Ascending aorta (tissue), 2 donors: Measurements from ENCODE around the gene SULT4A1. TPM values are rescaled to one million over a fixed set of nuclear protein-coding genes. Genes with fewer than 3 reads are reported as not detected.

Source experiments
- DNase-seq, 2 donors: peaks; one replicate each; pipeline ENCODE4 v3.0.0-alpha.2; 2019; ENCODE audit warnings: low spot score in 2 of 2
- H3K27ac ChIP-seq, 2 donors: fragments of 200-600 bp; sonication (generic); one replicate each; pipeline ENCODE4 v1.5.1; 2016 to 2017; ENCODE audit warnings: mild to moderate bottlenecking in 1 of 2
- H3K27me3 ChIP-seq: fragments of 200-600 bp; sonication (generic); one replicate; pipeline ENCODE4 v1.5.1; 2017
- H3K36me3 ChIP-seq, 2 donors: fragments of 200-600 bp; sonication (generic); one replicate each; pipeline ENCODE4 v1.5.1; 2016
- H3K4me1 ChIP-seq, 2 donors: fragments of 200-600 bp; sonication (generic); one replicate each; pipeline ENCODE4 v1.5.1; 2016 to 2017; ENCODE audit warnings: mild to moderate bottlenecking in 1 of 2
- H3K4me3 ChIP-seq, 2 donors: fragments of 200-600 bp; sonication (generic); one replicate each; pipeline ENCODE4 v1.5.1; 2016 to 2017; ENCODE audit warnings: mild to moderate bottlenecking in 1 of 2
- H3K9me3 ChIP-seq, 2 donors: fragments of 200-600 bp; sonication (generic); one replicate each; pipeline ENCODE4 v1.5.1; 2016
- intact Hi-C: fragments of 100-400 bp; cut with DNase I; formaldehyde crosslinking; loops from one replicate; pipeline ENCODE4 v1.15.1; 2023
- total RNA-seq: library from RNA; depleted of rRNA; stranded (reverse); fragments of >200 nt; gene quantifications from one replicate; pipeline ENCODE4 v1.1.0, GENCODE V29; 2016
- TF ChIP-seq, protein P1 (sequence below), 3 experiments: fragments of 200-600 bp in 2 of 3; fragments of 450-650 bp in 1 of 3; sonication (generic) in 2 of 3; IDR thresholded peaks; one replicate each; pipeline ENCODE4 v1.5.1; 2016 to 2019; ENCODE audit warnings: antibody characterized with exemption in 3 of 3, mild to moderate bottlenecking in 1 of 3, moderate library complexity in 1 of 3

SULT4A1 gene
- total RNA-seq, 1 donor from 2014 or later: not detected

DNA sequence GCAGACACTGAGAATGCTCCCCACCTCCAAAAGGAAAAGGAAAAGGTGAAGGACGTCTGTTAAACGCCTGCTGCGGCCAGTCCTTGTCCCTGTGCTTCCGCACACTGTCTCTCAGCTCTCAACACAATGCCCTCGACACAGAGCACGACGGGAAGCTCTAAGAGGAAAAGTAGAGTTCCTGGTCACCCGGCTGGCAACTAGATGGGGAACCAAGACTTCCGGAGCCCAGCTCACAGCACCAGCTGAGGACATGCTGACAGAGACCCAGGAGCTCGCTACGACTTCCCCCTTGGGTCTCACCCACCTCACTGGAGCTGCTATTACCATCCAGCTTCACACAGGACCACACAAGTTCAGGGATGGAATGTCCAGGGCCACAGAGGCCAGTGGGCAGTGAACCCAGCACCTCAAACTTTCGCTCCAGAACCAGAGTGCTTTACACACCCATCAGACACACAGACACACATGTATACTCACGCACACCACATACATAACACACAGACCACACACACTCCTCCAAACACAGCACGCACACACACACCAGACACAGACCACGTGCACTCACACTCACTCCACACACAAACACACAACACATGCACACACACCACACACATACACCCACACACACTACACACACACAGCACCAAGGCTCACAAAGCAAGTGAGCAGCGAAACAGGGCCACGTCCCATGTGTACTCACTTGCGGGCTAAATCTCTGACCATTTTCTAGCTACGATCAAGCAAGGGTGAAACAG, 9.6 kb downstream of the SULT4A1 start:
- Histone ChIP-seq H3K27ac (no peak overlapping the region), H3K4me3 (no peak overlapping the region), H3K27me3 (no peaks in the 10 kb centered on the region), H3K9me3 (peaks cover 0 to 7% of the 10 kb centered on the region in 2 donors), H3K4me1 (no peaks in the 10 kb centered on the region), H3K36me3 (no peaks in the 10 kb centered on the region)
- intact Hi-C loops: no loop called here
- DNase-seq: peak in 1 of 2 donors; percentile 62
- TF ChIP-seq, protein P1, sequence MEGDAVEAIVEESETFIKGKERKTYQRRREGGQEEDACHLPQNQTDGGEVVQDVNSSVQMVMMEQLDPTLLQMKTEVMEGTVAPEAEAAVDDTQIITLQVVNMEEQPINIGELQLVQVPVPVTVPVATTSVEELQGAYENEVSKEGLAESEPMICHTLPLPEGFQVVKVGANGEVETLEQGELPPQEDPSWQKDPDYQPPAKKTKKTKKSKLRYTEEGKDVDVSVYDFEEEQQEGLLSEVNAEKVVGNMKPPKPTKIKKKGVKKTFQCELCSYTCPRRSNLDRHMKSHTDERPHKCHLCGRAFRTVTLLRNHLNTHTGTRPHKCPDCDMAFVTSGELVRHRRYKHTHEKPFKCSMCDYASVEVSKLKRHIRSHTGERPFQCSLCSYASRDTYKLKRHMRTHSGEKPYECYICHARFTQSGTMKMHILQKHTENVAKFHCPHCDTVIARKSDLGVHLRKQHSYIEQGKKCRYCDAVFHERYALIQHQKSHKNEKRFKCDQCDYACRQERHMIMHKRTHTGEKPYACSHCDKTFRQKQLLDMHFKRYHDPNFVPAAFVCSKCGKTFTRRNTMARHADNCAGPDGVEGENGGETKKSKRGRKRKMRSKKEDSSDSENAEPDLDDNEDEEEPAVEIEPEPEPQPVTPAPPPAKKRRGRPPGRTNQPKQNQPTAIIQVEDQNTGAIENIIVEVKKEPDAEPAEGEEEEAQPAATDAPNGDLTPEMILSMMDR (IDR thresholded peaks at IDR 0.05): no peak

DNA sequence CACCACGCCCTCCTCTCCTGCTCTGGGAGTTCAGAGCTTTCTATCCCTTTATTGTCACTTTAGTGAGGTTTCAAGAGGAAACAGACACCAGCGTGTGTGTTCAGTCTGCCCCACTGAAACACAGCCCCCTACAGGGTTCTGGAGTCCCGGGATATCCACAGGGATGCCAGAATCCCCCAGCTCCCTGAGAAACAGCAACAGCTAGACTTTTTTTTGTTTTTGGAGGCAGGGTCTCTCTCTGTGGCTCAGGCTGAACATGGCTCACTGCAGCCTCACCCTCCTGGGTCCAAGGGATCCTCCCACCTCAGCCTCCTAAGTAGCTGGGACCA, 10.4 kb downstream of the SULT4A1 start:
- Histone ChIP-seq H3K4me1 (no peaks in the 10 kb centered on the region), H3K27ac (no peak overlapping the region), H3K36me3 (no peaks in the 10 kb centered on the region), H3K4me3 (no peak overlapping the region), H3K9me3 (peaks cover 0 to 7% of the 10 kb centered on the region in 2 donors), H3K27me3 (no peaks in the 10 kb centered on the region)
- DNase-seq: peak in 1 of 2 donors; percentile 9
- intact Hi-C loops: no loop called here
- TF ChIP-seq, protein P1 (IDR thresholded peaks at IDR 0.05): no peak

DNA sequence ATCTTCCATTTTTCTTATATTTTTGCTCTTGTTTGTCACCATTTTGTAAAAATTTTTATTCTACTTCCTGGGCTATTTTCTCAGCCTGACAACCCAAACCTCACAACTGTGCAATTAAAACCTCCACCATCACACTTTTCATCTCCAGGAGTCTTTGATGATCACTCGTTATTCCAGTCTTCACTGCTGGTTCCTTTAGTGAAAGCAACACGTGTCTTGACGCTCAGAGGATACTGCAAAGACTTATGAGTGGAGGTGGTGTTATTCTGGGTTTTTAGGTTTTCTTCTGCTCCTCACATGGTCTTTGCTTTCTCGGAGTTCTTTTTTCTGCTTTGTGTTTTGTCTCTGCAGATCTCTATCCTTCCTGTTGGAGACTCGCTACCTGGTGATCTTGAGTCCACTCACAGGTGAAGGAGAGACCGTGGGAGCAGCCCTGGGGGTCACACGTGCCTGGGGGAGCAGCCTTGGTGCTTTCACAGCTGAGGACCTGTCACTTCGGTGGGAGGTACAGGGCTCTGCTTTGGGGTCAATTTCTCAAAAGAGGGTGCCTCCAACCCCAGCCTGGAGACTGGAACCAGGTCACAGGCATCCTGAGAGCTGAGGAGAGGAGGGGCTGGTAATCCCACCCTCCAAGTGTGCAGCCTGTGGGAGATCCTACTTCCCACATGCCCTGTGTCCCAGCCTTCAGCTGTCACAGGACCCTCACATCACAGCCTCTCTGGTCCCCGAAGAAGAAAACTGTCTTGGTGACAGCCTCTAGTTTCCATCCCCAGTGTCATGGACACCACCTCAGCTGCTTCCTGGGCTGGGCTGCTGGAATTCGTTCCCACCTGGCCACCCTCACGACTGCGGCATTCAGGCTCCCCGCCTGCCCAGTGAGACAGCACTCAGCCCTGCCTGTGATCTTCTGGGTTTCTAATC, 11.0 kb downstream of the SULT4A1 start:
- H3K27ac ChIP-seq: no peak overlapping the region

DNA sequence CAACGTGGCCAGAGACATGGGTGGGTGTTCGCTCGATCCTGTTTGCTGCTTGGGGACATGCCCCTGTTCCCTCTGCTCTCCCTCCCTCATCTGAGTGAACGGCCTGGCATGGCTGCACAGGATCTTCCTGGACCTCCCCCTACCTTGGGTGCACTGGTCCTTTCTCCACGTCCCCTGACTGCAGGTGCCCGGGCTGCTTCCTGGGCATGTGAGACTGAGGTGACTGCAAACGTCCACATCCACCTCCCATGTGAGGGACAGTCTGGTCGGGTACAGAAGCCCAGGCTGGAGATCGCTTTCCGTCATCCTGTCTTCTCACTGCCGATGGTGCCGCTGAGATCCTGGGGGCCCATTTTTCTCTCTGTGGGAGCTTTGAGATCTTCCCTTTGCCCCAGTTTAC, 11.8 kb downstream of the SULT4A1 start:
- H3K4me1 ChIP-seq: no peaks in the 10 kb centered on the region
- no peaks in the 10 kb centered on the region for H3K27me3 ChIP-seq
- DNase-seq: peak in 1 of 2 donors; percentile 31
- intact Hi-C loops: no loop called here
- no peak overlapping the region for H3K27ac ChIP-seq
- TF ChIP-seq, protein P1 (IDR thresholded peaks at IDR 0.05): no peak
- no peaks in the 10 kb centered on the region for H3K36me3 ChIP-seq
- H3K9me3 ChIP-seq: no peaks in the 10 kb centered on the region
- H3K4me3 ChIP-seq: no peak overlapping the region

More for the DNA sequence above, 11.0 kb downstream of the SULT4A1 start:
- Histone ChIP-seq H3K36me3 (no peaks in the 10 kb centered on the region), H3K4me1 (no peaks in the 10 kb centered on the region), H3K4me3 (no peak overlapping the region), H3K27me3 (no peaks in the 10 kb centered on the region), H3K9me3 (peaks cover 0 to 2% of the 10 kb centered on the region in 2 donors)
- DNase-seq: peak in 1 of 2 donors; percentile 27
- TF ChIP-seq, protein P1 (IDR thresholded peaks at IDR 0.05): no peak
- intact Hi-C loops: no loop called here

DNA sequence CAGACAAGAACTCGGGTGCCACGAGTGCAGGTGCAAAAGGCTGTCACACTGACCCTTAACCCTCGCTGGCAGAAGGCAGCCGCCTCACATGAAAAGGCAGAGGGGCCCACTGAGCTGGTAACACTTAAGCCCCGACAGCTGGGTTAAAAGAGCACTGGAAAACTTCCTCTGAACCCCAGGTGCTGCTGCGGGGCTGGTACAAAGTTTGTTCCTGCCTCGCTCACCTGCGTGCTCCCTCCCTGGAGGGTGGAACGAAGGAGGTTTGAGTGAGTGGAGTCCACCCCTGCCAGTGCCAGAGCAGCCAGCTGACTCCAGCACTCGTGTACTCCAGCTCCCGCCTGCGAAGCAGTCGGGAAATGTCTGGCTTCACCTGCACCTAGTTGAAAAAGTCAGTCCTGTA, 12.6 kb downstream of the SULT4A1 start:
- TF ChIP-seq, protein P1 (IDR thresholded peaks at IDR 0.05): no peak
- peak; percentile 2 to 27 for DNase-seq
- intact Hi-C loops: no loop called here
- no peak overlapping the region for H3K4me3 ChIP-seq
- no peak overlapping the region for H3K27ac ChIP-seq
- no peaks in the 10 kb centered on the region for H3K27me3 ChIP-seq
- H3K4me1 ChIP-seq: no peaks in the 10 kb centered on the region
- no peaks in the 10 kb centered on the region for H3K36me3 ChIP-seq
- no peaks in the 10 kb centered on the region for H3K9me3 ChIP-seq
